Activated T-helper 2 cell treated with anti-CD3 and anti-CD28 coated beads, Interferon-gamma antibody, Interleukin-2, Interleukin-4, amounts not matched to agents 10 μg/mL and 5 μg/mL and 100 μg/mL, durations not matched to agents 14 hours and 24 hours and 36 hours (primary cell): ENCODE results near the gene DIRAS1. TPM values are rescaled to one million over a fixed set of nuclear protein-coding genes. Genes with fewer than 3 reads are reported as not detected.

Source experiments
- DNase-seq: peaks from one replicate; pipeline ENCODE4 v3.0.0; 2021; ENCODE audit warnings: low spot score
- H3K27ac Mint-ChIP-seq: one replicate; pipeline ENCODE4 v1.8.0; 2021; ENCODE audit warnings: mixed read lengths
- H3K27me3 Mint-ChIP-seq: one replicate; pipeline ENCODE4 v1.8.0; 2021; ENCODE audit warnings: low read depth, mixed read lengths
- H3K36me3 Mint-ChIP-seq: one replicate; pipeline ENCODE4 v1.8.0; 2021; ENCODE audit warnings: low read depth, mixed read lengths
- H3K4me1 Mint-ChIP-seq: one replicate; pipeline ENCODE4 v1.8.0; 2021; ENCODE audit warnings: low read depth, mixed read lengths
- H3K4me3 Mint-ChIP-seq: one replicate; pipeline ENCODE4 v1.8.0; 2021; ENCODE audit warnings: low read depth, mild to moderate bottlenecking, moderate library complexity, mixed read lengths
- H3K9me3 Mint-ChIP-seq: one replicate; pipeline ENCODE4 v1.8.0; 2021; ENCODE audit warnings: mixed read lengths
- intact Hi-C: fragments of 100-400 bp; cut with micrococcal nuclease; formaldehyde crosslinking; loops from one replicate; pipeline ENCODE4 v1.15.1; 2023
- total RNA-seq: library from RNA; stranded (reverse); gene quantifications from 2 replicates; pipeline ENCODE4 v1.2.3, GENCODE V29; 2022

Gene DIRAS1
- total RNA-seq, 1 donor from 2014 or later = 0.39 TPM

DNA sequence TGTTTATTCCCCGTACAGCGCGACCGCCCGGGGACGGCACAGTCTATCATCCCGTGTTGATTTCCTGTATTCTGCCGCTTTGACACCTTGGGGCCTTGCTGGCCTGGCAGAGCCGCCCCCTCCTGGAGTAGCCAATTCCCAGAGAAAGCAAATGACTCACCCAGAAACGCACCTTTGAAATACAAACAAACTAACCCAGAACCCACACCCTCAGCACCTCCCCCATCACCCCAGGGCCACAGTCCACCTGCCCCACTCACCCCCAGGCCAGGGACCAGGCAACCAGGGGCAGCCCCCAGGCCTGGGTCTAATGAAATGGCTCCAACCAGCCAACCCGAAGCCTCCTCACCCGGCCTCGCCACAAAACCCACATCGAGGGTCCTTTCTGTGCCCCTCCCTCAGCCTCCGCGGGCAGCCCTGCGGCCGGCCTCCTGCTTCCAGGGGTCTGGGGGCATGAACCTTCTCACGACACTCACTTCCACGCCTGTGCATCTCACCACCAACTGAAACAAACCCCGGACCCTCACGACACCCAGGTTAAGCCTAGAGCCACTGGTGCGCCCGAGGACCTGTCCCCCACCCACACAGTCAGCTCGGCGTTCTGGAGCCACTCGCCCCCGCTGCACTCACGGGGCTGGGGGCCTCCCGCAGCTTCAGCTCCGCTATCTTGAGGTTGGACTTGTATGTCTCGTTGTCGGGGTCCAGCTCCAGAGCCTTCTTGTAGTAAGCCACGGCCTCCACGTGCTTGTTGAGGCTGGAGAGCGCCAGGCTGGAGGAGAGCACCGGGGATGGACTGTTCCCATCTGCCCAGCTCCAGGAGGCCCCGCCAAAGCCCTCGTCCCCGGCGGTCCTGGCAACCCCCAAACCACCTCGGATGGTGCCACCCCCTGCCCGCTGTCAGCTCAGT is 41.0 kb upstream of the DIRAS1 start:
- no peaks in the 10 kb centered on the region for H3K9me3 Mint-ChIP-seq
- intact Hi-C loops = no loop called here
- H3K27me3 Mint-ChIP-seq = no peaks in the 10 kb centered on the region
- no peak overlapping the region for H3K27ac Mint-ChIP-seq
- no peaks in the 10 kb centered on the region for H3K4me1 Mint-ChIP-seq
- peaks cover 50% of the 10 kb centered on the region for H3K36me3 Mint-ChIP-seq
- H3K4me3 Mint-ChIP-seq = no peak overlapping the region
- DNase-seq = no peak

DNA sequence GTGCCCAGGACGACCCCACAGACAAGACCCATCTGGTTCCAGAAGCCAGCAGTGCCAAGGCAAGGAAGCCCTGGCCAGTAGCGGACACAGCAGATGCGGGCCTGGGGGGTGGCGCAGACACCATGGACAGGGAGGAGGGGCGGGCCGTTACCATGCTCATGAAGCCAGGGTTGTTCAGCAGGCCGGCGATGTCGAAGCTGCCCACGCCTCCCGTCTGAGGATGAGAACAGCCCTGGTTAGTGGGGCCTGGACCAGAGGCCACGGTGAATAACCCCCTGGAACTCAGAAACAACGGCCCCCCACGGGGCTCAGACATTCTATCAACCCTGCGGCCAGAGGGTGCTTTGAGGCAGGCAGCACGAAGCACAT is 40.1 kb upstream of the DIRAS1 start:
- intact Hi-C loops = no loop called here
- Mint-ChIP-seq H3K27me3 (no peaks in the 10 kb centered on the region), H3K9me3 (no peaks in the 10 kb centered on the region), H3K36me3 (peaks cover 53% of the 10 kb centered on the region), H3K27ac (no peak overlapping the region), H3K4me3 (no peak overlapping the region), H3K4me1 (no peaks in the 10 kb centered on the region)
- no peak for DNase-seq

DNA sequence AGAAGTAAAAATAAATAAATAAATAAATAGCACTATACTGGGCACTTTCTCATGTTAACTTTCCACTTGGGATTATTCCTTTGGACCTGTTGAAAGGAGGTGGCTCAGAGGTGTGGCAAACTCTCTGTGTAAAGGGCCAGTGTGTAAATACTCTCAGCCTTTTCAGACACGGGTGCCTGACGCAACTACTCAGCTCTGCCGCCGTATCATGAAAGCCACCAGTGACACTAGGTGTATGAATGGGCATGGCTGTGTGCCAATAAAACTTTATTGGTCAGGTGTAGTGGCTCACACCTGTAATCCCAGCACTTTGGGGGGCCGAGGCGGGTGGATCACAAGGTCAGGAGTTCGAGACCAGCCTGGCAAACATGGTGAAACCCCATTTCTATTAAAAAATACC is 38.8 kb upstream of the DIRAS1 start:
- no peak for DNase-seq

DNA sequence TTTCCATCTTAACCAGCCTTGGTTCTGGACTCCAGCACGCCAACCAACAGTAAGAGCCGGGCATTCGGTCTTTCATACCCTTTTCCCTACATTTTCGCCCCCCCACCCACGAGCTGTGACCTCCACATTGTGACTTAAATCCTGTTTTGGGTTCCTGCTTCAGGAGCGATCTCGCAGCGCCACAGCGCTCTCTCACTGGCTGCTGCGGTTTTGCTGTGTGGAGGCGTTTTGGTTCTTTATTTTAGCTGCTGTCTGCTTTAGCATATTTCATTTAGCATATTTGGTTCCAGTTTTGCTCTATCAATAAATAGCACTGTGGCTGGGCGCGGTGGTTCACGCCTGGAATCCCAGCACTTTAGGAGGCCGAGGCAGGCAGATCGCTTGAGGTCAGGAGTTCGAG is 38.2 kb upstream of the DIRAS1 start:
- no peak overlapping the region for H3K4me3 Mint-ChIP-seq
- no peaks in the 10 kb centered on the region for H3K9me3 Mint-ChIP-seq

More for the DNA sequence above, 38.8 kb upstream of the DIRAS1 start:
- H3K9me3 Mint-ChIP-seq = no peaks in the 10 kb centered on the region
- H3K27me3 Mint-ChIP-seq = no peaks in the 10 kb centered on the region
- H3K4me1 Mint-ChIP-seq = no peaks in the 10 kb centered on the region
- intact Hi-C loops = no loop called here
- no peak overlapping the region for H3K4me3 Mint-ChIP-seq
- H3K36me3 Mint-ChIP-seq = peaks cover 47% of the 10 kb centered on the region
- no peak overlapping the region for H3K27ac Mint-ChIP-seq

DNA sequence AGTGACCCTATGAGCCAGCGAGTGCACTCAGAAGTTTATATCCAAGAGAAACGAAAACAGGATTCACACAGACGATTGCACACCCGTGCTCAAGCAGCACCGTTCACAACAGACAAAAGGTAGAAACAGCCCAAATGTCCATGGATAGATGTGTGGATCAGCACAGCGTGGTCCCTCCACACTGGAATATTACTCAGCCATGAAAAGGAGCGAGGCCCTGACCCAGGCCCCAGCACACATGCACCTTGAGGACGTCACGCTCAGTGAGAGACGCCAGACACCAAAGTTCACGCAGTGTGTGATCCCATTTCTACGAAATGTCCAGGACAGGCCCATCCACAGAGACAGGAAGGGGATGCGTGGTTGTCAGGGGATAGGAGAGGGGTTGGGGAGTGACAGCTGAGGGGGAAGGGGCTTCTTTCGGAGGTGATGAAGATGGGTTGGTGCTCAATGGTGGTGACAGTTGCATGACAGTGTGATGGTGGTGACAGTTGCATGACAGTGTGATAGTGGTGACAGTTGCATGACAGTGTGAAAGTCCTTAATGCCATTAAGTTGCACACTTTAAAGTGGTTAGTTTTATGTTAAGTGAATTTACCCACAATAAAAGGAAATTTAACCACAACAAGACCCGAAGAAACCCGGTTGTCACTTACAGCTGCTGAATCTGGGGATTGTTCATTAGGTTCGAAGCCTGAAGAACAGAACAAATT is 37.6 kb upstream of the DIRAS1 start:
- no peak for DNase-seq
- Mint-ChIP-seq H3K4me3 (no peak overlapping the region), H3K27ac (no peak overlapping the region), H3K9me3 (no peaks in the 10 kb centered on the region), H3K36me3 (peaks cover 47% of the 10 kb centered on the region), H3K27me3 (no peaks in the 10 kb centered on the region), H3K4me1 (no peaks in the 10 kb centered on the region)
- intact Hi-C loops = no loop called here

More for the DNA sequence above, 38.2 kb upstream of the DIRAS1 start:
- no peaks in the 10 kb centered on the region for H3K4me1 Mint-ChIP-seq
- intact Hi-C loops = no loop called here
- no peak overlapping the region for H3K27ac Mint-ChIP-seq
- peaks cover 45% of the 10 kb centered on the region for H3K36me3 Mint-ChIP-seq
- DNase-seq = no peak
- no peaks in the 10 kb centered on the region for H3K27me3 Mint-ChIP-seq

DNA sequence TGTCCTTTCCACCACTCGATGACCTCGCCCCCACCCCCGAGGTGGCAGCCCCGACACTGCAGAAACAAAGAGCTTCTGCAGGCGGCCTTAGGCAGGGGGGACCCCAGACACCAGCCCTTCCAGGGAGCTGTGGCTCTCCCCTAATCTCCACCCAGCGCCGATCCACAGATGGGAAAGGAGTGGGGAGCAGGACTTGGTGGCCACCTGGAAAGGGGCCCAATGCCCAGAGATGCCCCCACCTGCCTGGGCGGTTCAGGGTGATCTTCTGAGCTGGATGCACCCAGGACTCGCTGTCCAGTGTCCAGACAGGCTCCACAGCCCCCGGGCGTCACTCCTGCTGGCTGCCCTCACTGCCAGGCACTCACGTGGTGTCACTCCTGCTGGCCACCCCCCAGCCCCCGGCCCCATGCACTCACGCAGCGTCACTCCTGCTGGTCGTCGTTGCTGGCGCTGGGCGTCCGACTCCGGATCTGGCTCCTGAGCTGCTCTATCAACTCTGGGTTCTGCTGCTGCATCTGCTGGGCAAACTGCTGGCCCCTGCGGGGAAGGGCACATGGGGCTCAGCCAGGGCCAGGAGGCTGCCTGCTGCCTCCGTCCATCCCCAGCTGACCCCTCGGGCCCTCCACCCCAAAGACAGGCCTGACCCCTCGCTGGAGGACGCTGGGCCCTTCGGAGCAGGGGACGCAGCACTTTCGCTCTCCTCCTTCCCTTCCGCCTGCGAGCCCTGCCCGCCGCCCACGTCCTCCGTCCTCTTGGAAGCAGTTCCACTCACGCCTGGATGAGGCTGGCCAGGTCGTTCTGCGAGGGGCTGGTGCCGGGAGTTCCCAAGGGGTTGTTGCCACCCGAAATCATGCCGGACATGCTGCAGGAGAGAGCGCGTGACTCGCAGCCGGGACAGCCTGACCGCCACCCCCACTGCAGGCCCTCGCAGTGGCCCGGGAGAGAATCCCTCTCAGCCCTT is 36.0 kb upstream of the DIRAS1 start:
- Mint-ChIP-seq H3K36me3 (peaks cover 41% of the 10 kb centered on the region), H3K4me1 (peaks cover 6% of the 10 kb centered on the region), H3K27me3 (no peaks in the 10 kb centered on the region), H3K9me3 (no peaks in the 10 kb centered on the region), H3K27ac (no peak overlapping the region), H3K4me3 (no peak overlapping the region)
- intact Hi-C loops = no loop called here
- DNase-seq = no peak

DNA sequence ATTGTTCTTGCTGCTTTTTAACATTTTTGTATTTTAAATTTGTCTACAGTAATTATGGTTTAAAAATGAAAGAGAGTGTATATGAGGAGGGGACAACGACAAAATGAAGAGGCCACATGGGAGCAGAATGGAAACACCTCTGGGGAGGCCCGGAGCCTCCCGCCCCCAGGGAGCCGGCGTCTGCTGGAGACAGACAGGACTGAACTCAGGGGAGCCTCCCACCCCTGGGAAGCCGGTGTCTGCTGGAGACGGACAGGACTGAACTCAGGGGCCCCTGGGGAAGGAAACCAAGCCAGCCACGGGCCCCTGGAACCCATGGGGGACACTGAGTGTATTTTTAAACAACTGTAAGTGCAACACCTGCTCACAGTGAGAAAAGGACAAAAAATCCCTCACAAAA is 35.3 kb upstream of the DIRAS1 start:
- no peaks in the 10 kb centered on the region for H3K27me3 Mint-ChIP-seq
- DNase-seq = no peak
- H3K27ac Mint-ChIP-seq = no peak overlapping the region
- no peak overlapping the region for H3K4me3 Mint-ChIP-seq
- H3K9me3 Mint-ChIP-seq = no peaks in the 10 kb centered on the region
- peaks cover 36% of the 10 kb centered on the region for H3K36me3 Mint-ChIP-seq
- intact Hi-C loops = no loop called here
- H3K4me1 Mint-ChIP-seq = peaks cover 6% of the 10 kb centered on the region

DNA sequence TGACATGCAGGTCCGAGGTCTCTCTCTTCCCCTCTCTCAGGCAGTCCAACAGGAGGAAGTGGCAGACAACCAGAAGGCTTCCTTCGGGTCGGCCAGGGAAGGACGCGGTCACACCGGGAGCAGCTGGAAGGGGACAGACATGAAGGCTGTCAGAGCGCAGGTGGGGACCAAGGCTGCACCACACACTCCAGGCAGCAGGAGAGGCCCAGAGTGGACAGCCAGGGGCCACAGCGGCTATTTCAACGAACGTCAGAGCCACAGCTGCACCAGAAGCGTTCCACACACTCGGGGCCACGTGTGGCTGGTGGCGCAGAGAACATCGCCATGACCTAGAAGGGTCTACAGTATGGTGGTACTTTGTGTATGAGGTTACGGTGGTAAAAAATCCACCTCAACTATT is 34.6 kb upstream of the DIRAS1 start:
- peaks cover 36% of the 10 kb centered on the region for H3K36me3 Mint-ChIP-seq
- H3K27ac Mint-ChIP-seq = no peak overlapping the region

DNA sequence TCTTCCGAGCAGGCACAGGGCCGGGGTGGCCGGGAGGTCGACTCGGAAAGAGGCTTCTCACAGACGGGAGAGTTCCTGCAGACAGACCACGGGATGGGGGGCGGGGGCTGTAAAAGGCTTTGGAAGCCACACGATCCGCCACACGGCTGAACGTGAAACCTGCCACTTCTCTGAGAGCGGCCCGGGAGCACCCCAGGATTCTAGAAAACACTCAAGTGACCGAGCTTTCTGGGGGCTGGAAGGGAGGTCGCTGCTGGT is 34.2 kb upstream of the DIRAS1 start:
- Mint-ChIP-seq H3K4me3 (no peak overlapping the region), H3K27me3 (no peaks in the 10 kb centered on the region), H3K4me1 (peaks cover 6% of the 10 kb centered on the region), H3K9me3 (no peaks in the 10 kb centered on the region), H3K36me3 (peaks cover 36% of the 10 kb centered on the region), H3K27ac (no peak overlapping the region)
- intact Hi-C loops = no loop called here
- no peak for DNase-seq

More for the DNA sequence above, 34.6 kb upstream of the DIRAS1 start:
- Mint-ChIP-seq H3K4me1 (peaks cover 6% of the 10 kb centered on the region), H3K27me3 (no peaks in the 10 kb centered on the region), H3K9me3 (no peaks in the 10 kb centered on the region), H3K4me3 (no peak overlapping the region)
- intact Hi-C loops = no loop called here
- no peak for DNase-seq

DNA sequence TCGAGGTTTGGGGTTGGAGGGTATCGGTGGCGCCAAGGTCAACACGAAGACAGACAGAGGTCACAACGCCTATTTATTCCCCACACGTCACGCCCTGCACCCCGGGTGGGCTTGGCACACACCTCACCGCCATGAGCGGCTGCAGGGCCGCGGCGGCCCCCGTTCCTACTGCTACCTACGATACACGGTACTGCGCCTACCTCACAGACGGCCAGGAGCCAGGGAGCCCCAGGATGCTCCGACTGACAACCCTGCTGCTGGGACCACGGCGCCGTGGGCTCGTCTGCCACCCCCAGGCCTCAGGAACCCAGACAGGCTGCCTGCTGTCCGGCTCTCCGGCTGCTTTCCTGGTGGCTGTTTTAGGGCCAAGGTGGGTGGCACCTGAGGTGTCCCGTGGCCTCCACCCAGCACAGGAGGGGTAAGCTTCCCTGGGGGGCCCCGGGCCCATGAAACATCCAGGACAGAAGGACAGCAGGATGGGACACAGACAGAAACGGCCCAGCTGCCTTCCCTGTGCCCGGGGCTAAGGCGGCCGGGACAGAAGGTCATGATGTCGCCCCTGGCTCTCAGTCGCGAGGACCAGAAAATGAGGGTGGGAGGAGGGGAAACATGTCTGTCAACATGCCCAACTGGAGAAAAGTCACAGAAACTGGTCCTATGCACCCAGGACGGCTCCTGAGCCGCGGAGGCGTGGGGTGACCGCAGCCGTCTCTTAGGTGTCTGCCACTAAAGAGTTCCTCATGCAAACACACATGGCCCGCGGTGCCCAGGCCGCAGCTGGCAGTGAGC is 33.7 kb upstream of the DIRAS1 start:
- Mint-ChIP-seq H3K4me1 (peaks cover 6% of the 10 kb centered on the region), H3K27ac (no peak overlapping the region), H3K4me3 (no peak overlapping the region), H3K36me3 (peaks cover 35% of the 10 kb centered on the region), H3K9me3 (no peaks in the 10 kb centered on the region), H3K27me3 (no peaks in the 10 kb centered on the region)
- intact Hi-C loops = no loop called here
- no peak for DNase-seq

DNA sequence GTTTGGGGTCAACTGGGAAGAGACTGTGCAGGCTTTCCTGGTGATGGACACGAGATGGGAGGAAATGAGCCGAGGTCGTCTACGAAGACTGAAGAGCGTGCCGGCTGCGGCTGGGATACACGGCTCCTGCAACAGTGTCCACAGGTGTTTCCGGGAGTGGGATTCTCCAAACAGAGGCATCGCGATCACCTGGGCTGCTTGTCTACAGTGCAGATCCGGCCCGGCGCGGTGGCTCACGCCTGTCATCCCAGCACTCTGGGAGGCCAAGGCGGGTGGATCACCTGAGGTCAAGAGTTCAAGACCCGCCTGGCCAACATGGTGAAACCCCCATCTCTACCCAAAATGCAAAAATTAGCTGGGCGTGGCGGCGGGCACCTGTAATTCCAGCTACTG is 30.3 kb upstream of the DIRAS1 start:
- no peaks in the 10 kb centered on the region for H3K9me3 Mint-ChIP-seq
- H3K27ac Mint-ChIP-seq = no peak overlapping the region

DNA sequence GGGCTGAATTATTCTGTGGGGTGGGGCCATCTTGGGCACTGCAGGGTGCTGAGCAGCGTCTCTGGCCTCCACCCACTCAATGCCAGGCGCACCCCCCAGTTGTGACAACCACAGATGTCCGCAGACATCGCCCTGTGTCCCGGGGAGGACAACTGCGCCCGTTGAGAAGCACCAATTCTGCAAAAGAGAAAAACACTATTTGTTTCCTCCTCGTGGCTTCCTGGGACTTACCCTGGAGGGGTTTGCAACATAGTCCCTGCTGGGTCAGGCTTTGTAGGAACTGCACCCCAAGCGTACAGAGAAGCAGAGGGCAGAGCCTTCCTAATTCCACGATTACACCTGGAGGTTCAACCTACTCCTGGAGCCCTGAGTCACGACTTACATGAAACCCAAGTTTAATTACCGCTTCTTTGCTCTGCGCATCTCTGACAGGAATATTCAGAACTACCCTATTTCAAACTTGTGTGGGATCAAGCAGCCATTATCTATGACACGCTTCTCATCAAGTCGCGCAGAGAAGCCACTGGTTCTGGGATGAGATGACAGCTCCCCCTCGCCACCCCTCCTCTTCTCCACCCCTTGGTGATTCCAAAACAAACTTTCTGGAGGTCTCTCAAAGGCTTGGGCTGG is 29.8 kb upstream of the DIRAS1 start:
- DNase-seq = no peak
- Mint-ChIP-seq H3K9me3 (no peaks in the 10 kb centered on the region), H3K36me3 (peaks cover 10% of the 10 kb centered on the region), H3K4me3 (no peak overlapping the region), H3K27ac (no peak overlapping the region), H3K4me1 (peaks cover 6% of the 10 kb centered on the region), H3K27me3 (no peaks in the 10 kb centered on the region)
- intact Hi-C loops = no loop called here

More for the DNA sequence above, 30.3 kb upstream of the DIRAS1 start:
- Mint-ChIP-seq H3K4me3 (no peak overlapping the region), H3K27me3 (no peaks in the 10 kb centered on the region), H3K36me3 (peaks cover 13% of the 10 kb centered on the region), H3K4me1 (peaks cover 6% of the 10 kb centered on the region)
- DNase-seq = no peak
- intact Hi-C loops = no loop called here
